Activated CD8-positive, alpha-beta memory T cell treated with anti-CD3 and anti-CD28 coated beads for 36 hours (primary cell): ENCODE data around the gene UBTFL1. TPM values are rescaled to one million over a fixed set of nuclear protein-coding genes. Genes with fewer than 3 reads are reported as not detected.

Experiments
- total RNA-seq, 2 experiments: library from RNA; stranded (reverse); gene quantifications; one replicate each; pipeline ENCODE4 v1.2.3, GENCODE V29; 2021

UBTFL1 gene
- total RNA-seq, 2 experiments from 2014 or later: not detected

Other genes starting within 250 kb of the UBTFL1 start
- not detected for gene TRIM64B, start 207.5 kb upstream of the UBTFL1 start, total RNA-seq
- gene TRIM49D1, start 163.7 kb upstream of the UBTFL1 start, total RNA-seq: not detected
- gene TRIM49D2, start 161.9 kb upstream of the UBTFL1 start, total RNA-seq: not detected
- gene TRIM64, start 119.9 kb upstream of the UBTFL1 start, total RNA-seq: not detected
- gene TRIM49C, start 54.8 kb upstream of the UBTFL1 start, total RNA-seq: not detected
- gene NAALAD2, start 48.7 kb downstream of the UBTFL1 start, total RNA-seq: not detected
- 100 to 1,000 TPM; 108 to 114 TPM for gene CHORDC1, start 137.1 kb downstream of the UBTFL1 start, total RNA-seq